K562 (cell line): ENCODE measurements around the gene PSMD11.

Experiments used
- ATF1 ChIP-seq, 2 experiments: fragments of 450-650 bp in 1 of 2; IDR thresholded peaks; 2 replicates each; pipeline ENCODE4 v1.6.1; 2016; ENCODE audit warnings: missing compliant biosample characterization in 1 of 2, missing genetic modification characterization in 1 of 2
- CTCF ChIP-seq, 3 experiments: IDR thresholded peaks in 2 of 3; conservative IDR thresholded peaks in 1 of 3; 2 replicates each; pipeline ENCODE4 v1.5.1; 2011 to 2012; ENCODE audit warnings: low read length in 3 of 3, mild to moderate bottlenecking in 3 of 3, control low read depth in 2 of 3, improper control_type of control experiment in 1 of 3, inconsistent platforms in 1 of 3, low read depth in 1 of 3, mixed read lengths in 1 of 3, moderate library complexity in 1 of 3; ENCODE audit not compliant: insufficient read depth in 2 of 3
- ID3 ChIP-seq, 2 experiments: fragments of 250-450 bp in 1 of 2; fragments of 450-650 bp in 1 of 2; sonication (Bioruptor Pico) in 1 of 2; IDR thresholded peaks; 2 replicates each; pipeline versions ENCODE4 v1.6.1 to v1.8.0; 2016 to 2021; ENCODE audit warnings: mild to moderate bottlenecking in 2 of 2, moderate library complexity in 2 of 2, missing compliant biosample characterization in 1 of 2, missing genetic modification characterization in 1 of 2
- NFATC3 ChIP-seq: fragments of 450-650 bp; IDR thresholded peaks from 2 replicates; pipeline ENCODE4 v1.6.1; 2017; ENCODE audit warnings: mild to moderate bottlenecking
- SMC3 ChIP-seq: conservative IDR thresholded peaks from 2 replicates; pipeline ENCODE4 v1.6.1; 2011; ENCODE audit warnings: low read depth, low read length, improper control_type of control experiment; ENCODE audit not compliant: insufficient read depth
- ZBTB11 ChIP-seq, 3 experiments: fragments of 200-800 bp in 1 of 3; fragments of 250-450 bp in 1 of 3; fragments of 450-650 bp in 1 of 3; sonication (Bioruptor Pico) in 1 of 3; sonication (Bioruptor generic) in 1 of 3; formaldehyde crosslinking in 1 of 3; IDR thresholded peaks; 2 replicates each; pipeline versions ENCODE4 v1.6.1 to v1.8.0; 2016 to 2022; ENCODE audit warnings: mild to moderate bottlenecking in 2 of 3, missing genetic modification characterization in 2 of 3, missing compliant biosample characterization in 1 of 3, moderate library complexity in 1 of 3
- TF ChIP-seq, protein P1 (sequence below), 2 experiments: fragments of 450-650 bp; conservative IDR thresholded peaks; 2 replicates each; pipeline ENCODE4 v1.6.1; 2017; ENCODE audit warnings: mild to moderate bottlenecking in 2 of 2, moderate library complexity in 2 of 2
- TF ChIP-seq, protein P2 (sequence below): fragments of 450-650 bp; IDR thresholded peaks from 2 replicates; pipeline ENCODE4 v1.6.1; 2016; ENCODE audit warnings: antibody characterized with exemption

DNA sequence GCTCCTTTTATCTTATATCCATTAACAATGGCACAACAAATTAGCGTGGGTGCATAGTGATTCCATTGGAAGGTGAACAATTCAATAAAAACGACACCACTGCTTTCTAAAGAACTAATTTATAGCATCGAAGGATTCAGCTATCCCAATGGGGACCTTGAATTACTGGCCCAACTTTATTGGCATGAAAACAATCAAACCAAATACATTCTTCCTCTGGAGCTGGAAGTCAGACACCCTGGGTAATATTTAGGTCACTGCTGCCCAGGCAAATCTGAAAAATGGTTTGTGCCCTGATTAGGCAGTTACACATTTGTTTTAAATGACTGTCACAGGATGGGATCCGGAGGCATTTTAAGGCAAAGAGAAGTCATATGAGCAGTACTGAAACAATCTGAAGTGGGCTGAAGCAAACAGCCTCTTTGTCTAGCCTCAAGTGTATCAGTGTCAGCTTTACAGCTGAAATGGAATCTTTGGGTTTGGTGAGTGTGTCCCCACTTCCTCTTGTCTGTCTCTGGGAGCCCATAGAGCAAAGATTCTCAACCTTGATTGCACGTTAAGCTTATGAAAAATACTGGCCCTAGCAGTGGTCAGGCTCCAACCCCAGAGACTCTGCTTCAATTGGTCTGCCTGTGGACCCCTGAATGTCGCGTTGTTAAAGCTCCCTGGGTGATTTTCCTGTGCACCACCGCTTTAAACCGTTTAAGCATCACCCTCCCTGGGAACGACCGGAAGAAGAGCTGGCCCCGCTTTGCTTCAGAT is 72.8 kb downstream of the PSMD11 start:
- no peak for TF ChIP-seq ZBTB11 (CRISPR knock-in tag; IDR thresholded peaks at IDR 0.05)
- TF ChIP-seq NFATC3, result no peak
- no peak for TF ChIP-seq CTCF (IDR thresholded peaks at IDR 0.05 in 2 of 3, conservative IDR thresholded peaks at IDR 0.05 in 1 of 3; ENCODE audit: insufficient read depth in 2 of 3, low read depth in 1 of 3, low read length in 3 of 3)
- TF ChIP-seq, protein P1, sequence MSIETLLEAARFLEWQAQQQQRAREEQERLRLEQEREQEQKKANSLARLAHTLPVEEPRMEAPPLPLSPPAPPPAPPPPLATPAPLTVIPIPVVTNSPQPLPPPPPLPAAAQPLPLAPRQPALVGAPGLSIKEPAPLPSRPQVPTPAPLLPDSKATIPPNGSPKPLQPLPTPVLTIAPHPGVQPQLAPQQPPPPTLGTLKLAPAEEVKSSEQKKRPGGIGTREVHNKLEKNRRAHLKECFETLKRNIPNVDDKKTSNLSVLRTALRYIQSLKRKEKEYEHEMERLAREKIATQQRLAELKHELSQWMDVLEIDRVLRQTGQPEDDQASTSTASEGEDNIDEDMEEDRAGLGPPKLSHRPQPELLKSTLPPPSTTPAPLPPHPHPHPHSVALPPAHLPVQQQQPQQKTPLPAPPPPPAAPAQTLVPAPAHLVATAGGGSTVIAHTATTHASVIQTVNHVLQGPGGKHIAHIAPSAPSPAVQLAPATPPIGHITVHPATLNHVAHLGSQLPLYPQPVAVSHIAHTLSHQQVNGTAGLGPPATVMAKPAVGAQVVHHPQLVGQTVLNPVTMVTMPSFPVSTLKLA (conservative IDR thresholded peaks at IDR 0.05), result no peak
- no peak for TF ChIP-seq ID3 (CRISPR knock-in tag; IDR thresholded peaks at IDR 0.05)
- TF ChIP-seq ID3 (tag; IDR thresholded peaks at IDR 0.05), result no peak
- no peak for TF ChIP-seq ATF1 (CRISPR knock-in tag; IDR thresholded peaks at IDR 0.05)
- TF ChIP-seq ATF1 (tag; IDR thresholded peaks at IDR 0.05), result no peak
- no peak for TF ChIP-seq SMC3
- TF ChIP-seq, protein P2, sequence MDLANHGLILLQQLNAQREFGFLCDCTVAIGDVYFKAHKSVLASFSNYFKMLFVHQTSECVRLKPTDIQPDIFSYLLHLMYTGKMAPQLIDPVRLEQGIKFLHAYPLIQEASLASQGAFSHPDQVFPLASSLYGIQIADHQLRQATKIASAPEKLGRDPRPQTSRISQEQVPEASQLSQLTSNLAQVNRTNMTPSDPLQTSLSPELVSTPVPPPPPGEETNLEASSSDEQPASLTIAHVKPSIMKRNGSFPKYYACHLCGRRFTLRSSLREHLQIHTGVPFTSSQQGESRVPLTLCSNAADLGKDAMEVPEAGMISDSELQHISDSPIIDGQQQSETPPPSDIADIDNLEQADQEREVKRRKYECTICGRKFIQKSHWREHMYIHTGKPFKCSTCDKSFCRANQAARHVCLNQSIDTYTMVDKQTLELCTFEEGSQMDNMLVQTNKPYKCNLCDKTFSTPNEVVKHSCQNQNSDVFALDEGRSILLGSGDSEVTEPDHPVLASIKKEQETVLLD, result no peak
